T-cell (primary cell): Measurements from ENCODE around the gene ITSN1. TPM values are rescaled to one million over a fixed set of nuclear protein-coding genes. Genes with fewer than 3 reads are reported as not detected.
"Not testable (repeated sequence)": the region's sequence is repeated elsewhere in the genome, so short reads cannot be mapped to it uniquely, and the experiment has no call there.

ENCODE experiments used
- ATAC-seq, 4 experiments: fragments of 200-7000 bp in 3 of 4; fragments of 150-1000 bp in 1 of 4; cut with Tn5 transposase; replicated peaks in 1 of 4; 1 replicate in 3 of 4; 2 replicates in 1 of 4; pipeline ENCODE4 v1.10.0; 2021; ENCODE audit warnings: moderate library complexity in 3 of 4, mild to moderate bottlenecking in 2 of 4, moderate number of reproducible peaks in 1 of 4
- CTCF ChIA-PET, 2 donors: fragments of 300-600 bp; sonication (Branson Sonifier 250); formaldehyde crosslinking; loops; one replicate each; lab custom pipeline; 2022; ENCODE audit warnings: antibody characterized with exemption in 2 of 2; lab: Charles Lee
- POLR2A ChIA-PET, 2 donors: fragments of 300-600 bp; sonication (Branson Sonifier 250); formaldehyde crosslinking; loops; one replicate each; lab custom pipeline; 2022; ENCODE audit warnings: antibody characterized with exemption in 2 of 2; lab: Charles Lee
- DNase-seq, 35 experiments: peaks; one replicate each; pipeline versions ENCODE4 v3.0.0 to v3.0.0-alpha.2; 2013 to 2023
- H3K27ac ChIP-seq: one replicate; pipeline ENCODE4 v1.5.1; 2013; ENCODE audit warnings: low read length
- H3K27me3 ChIP-seq, 2 experiments: replicated peaks in 1 of 2; 1 replicate in 1 of 2; 2 replicates in 1 of 2; pipeline versions ENCODE4 v1.6.1 to v1.7.0; 2013; ENCODE audit warnings: low read length in 1 of 2, mixed read lengths in 1 of 2; ENCODE audit not compliant: control insufficient read depth in 2 of 2, insufficient read depth in 2 of 2; ENCODE audit errors: extremely low read depth in 1 of 2
- H3K36me3 ChIP-seq, 2 donors: 1 replicate in 1 of 2; 2 replicates in 1 of 2; pipeline versions ENCODE4 v1.6.1 to v1.7.0; 2013; ENCODE audit warnings: low read length in 1 of 2; ENCODE audit not compliant: control insufficient read depth in 2 of 2, insufficient read depth in 1 of 2; ENCODE audit errors: extremely low read depth in 1 of 2
- H3K4me1 ChIP-seq, 2 experiments: 1 replicate in 1 of 2; 2 replicates in 1 of 2; pipeline versions ENCODE4 v1.6.1 to v1.7.0; 2013; ENCODE audit warnings: low read length in 2 of 2, mixed read lengths in 1 of 2; ENCODE audit not compliant: insufficient read depth in 2 of 2, control insufficient read depth in 1 of 2; ENCODE audit errors: extremely low read depth in 1 of 2
- H3K4me3 ChIP-seq, 2 donors: 1 replicate in 1 of 2; 2 replicates in 1 of 2; pipeline versions ENCODE4 v1.5.1 to v1.7.0; 2013; ENCODE audit warnings: mild to moderate bottlenecking in 2 of 2, low read length in 1 of 2, moderate library complexity in 1 of 2; ENCODE audit not compliant: control insufficient read depth in 1 of 2; ENCODE audit errors: extremely low read depth in 1 of 2
- H3K9me3 ChIP-seq: 2 replicates; pipeline ENCODE4 v1.7.0; 2013
- H3K27ac Mint-ChIP-seq, 2 donors: one replicate each; pipeline ENCODE4 v1.8.0; 2020 to 2021; ENCODE audit warnings: mild to moderate bottlenecking in 2 of 2, mixed read lengths in 2 of 2
- H3K27me3 Mint-ChIP-seq, 2 donors: one replicate each; pipeline ENCODE4 v1.8.0; 2021 to 2022; ENCODE audit warnings: mixed read lengths in 2 of 2
- H3K36me3 Mint-ChIP-seq: one replicate; pipeline ENCODE4 v1.8.0; 2021; ENCODE audit warnings: mixed read lengths
- H3K4me1 Mint-ChIP-seq, 3 donors: one replicate each; pipeline ENCODE4 v1.8.0; 2020 to 2022; ENCODE audit warnings: mixed read lengths in 3 of 3, mild to moderate bottlenecking in 1 of 3
- H3K4me3 Mint-ChIP-seq, 3 donors: one replicate each; pipeline ENCODE4 v1.8.0; 2020 to 2022; ENCODE audit warnings: mild to moderate bottlenecking in 3 of 3, mixed read lengths in 3 of 3, moderate library complexity in 3 of 3
- H3K9me3 Mint-ChIP-seq, 3 donors: one replicate each; pipeline ENCODE4 v1.8.0; 2020 to 2022; ENCODE audit warnings: mixed read lengths in 3 of 3
- WGBS: methylation state at CpG from one replicate; pipeline ENCODE4 v1.1.5; 2013; ENCODE audit warnings: missing lambda C conversion rate; ENCODE audit not compliant: insufficient coverage; 5-methylcytosine and 5-hydroxymethylcytosine counted together
- total RNA-seq, 35 experiments: library from RNA in 6 of 35; stranded (reverse) in 6 of 35; fragments of 120-200 nt in 1 of 35; gene quantifications; one replicate each; pipeline versions ENCODE4 v1.2.1 to v1.2.4 and lab custom pipeline; 2013 to 2026

The ITSN1 gene
- total RNA-seq, 5 donors from 2014 or later (not counting 1 experiment from before 2014, with no cell fraction given) = 2.3 to 3.9 (median 3.0) TPM

DNA sequence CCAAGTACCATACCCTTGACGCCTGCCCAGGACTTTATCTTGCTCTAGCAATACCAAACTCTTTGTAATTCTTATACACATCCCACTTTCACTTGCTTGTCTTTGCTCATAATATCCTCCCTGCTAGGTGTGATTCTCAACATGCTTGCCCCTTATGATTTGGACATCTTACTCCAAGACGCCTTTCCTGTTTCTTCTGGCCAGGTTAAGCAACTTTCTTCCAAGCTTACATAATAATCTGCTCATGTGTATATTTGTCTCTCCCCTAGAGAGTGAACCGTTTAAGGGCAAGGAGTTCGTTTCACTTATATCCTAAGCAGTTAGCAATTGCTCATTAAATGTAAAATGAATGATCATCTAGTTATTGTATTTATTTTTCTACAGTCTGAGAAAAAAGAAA, 22.6 kb upstream of the ITSN1 start:
- no peaks in the 10 kb centered on the region for H3K27me3 ChIP-seq
- POLR2A ChIA-PET = interaction anchor here in 1 of 2 donors (0.6 kb wide), 2 partner anchors 8 to 23 kb away, joined by 3 read pairs; no protein-coding TSS in a partner anchor
- H3K4me1 ChIP-seq = no peaks in the 10 kb centered on the region
- ATAC-seq (no peak), DNase-seq (no peak)
- CTCF ChIA-PET = interaction anchor here (0.6 to 2.6 kb wide), 5 partner anchors 13 to 1711 kb away, joined by 3 to 13 read pairs (median 4); no protein-coding TSS in a partner anchor
- H3K4me3 Mint-ChIP-seq = no peak overlapping the region
- H3K4me1 Mint-ChIP-seq = no peaks in the 10 kb centered on the region
- H3K27ac Mint-ChIP-seq = no peak overlapping the region
- no peaks in the 10 kb centered on the region for H3K27me3 Mint-ChIP-seq
- H3K27ac ChIP-seq = no peak overlapping the region
- H3K4me3 ChIP-seq = no peak overlapping the region
- H3K36me3 ChIP-seq = peaks cover 0 to 17% of the 10 kb centered on the region in 2 donors
- peaks cover 37% of the 10 kb centered on the region for H3K36me3 Mint-ChIP-seq
- 100% methylated on average over 1 of the region's 4 CpGs for WGBS
- no peaks in the 10 kb centered on the region for H3K9me3 Mint-ChIP-seq
- no peaks in the 10 kb centered on the region for H3K9me3 ChIP-seq

DNA sequence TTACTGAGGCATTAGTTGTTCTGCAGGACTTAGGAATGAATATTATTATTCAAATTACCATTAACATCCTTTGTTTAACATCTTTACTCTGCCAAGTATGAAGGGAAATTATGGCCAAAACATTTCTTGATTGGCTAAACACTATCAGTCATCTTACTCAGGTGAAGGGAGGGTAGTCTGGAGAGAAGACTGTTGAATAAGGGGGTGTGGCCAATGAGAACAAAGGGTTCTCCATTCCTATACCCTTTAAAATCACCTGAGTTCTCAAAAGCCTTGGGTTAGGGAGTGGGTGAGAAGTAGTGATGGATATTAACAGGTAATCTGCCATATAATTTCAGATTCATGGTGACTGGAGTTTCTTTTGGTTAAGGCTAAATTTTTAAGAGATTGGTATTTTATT, 20.0 kb upstream of the ITSN1 start:
- DNase-seq = no peak
- Histone ChIP-seq H3K9me3 (no peaks in the 10 kb centered on the region), H3K4me3 (no peak overlapping the region), H3K36me3 (peaks cover 0 to 19% of the 10 kb centered on the region in 2 donors), H3K4me1 (no peaks in the 10 kb centered on the region), H3K27me3 (no peaks in the 10 kb centered on the region), H3K27ac (no peak overlapping the region)
- Mint-ChIP-seq H3K36me3 (peaks cover 35% of the 10 kb centered on the region), H3K4me3 (no peak overlapping the region), H3K27ac (no peak overlapping the region), H3K9me3 (no peaks in the 10 kb centered on the region), H3K4me1 (peaks cover 0 to 2% (median 2%) of the 10 kb centered on the region in 3 donors), H3K27me3 (no peaks in the 10 kb centered on the region)
- POLR2A ChIA-PET = interaction anchor here in 1 of 2 donors (0.6 kb wide), 1 partner anchor 894 kb away, joined by 3 read pairs; no protein-coding TSS in a partner anchor
- CTCF ChIA-PET = no interaction called here
- no peak for ATAC-seq

DNA sequence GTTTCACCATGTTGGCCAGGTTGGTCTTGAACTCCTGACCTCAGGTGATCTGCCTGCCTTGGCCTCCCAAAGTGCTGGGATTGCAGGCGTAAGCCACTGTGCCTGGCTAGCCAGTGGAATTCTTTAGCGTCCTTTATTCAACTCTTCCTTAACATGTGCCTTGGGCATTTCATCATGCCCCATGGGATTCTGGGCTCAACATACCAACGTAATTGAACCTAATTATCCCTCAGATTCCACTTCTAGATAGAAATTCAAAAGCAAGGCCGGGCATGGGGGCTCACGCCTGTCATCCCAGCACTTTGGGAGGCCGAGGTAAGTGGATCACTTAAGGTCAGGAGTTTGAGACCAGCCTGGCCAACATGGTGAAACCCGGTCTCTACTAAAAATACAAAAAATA, 16.1 kb upstream of the ITSN1 start:
- H3K4me3 Mint-ChIP-seq, H3K27me3 Mint-ChIP-seq, H3K4me1 ChIP-seq, H3K27me3 ChIP-seq, ATAC-seq, H3K4me1 Mint-ChIP-seq, H3K9me3 ChIP-seq, DNase-seq, H3K27ac ChIP-seq, H3K4me3 ChIP-seq, H3K27ac Mint-ChIP-seq, CTCF ChIA-PET, H3K9me3 Mint-ChIP-seq, POLR2A ChIA-PET: not testable (repeated sequence)
- 97% methylated on average over 7 of the region's 7 CpGs for WGBS
- peaks cover 0 to 31% of the 10 kb centered on the region in 2 donors for H3K36me3 ChIP-seq
- H3K36me3 Mint-ChIP-seq = peaks cover 27% of the 10 kb centered on the region

DNA sequence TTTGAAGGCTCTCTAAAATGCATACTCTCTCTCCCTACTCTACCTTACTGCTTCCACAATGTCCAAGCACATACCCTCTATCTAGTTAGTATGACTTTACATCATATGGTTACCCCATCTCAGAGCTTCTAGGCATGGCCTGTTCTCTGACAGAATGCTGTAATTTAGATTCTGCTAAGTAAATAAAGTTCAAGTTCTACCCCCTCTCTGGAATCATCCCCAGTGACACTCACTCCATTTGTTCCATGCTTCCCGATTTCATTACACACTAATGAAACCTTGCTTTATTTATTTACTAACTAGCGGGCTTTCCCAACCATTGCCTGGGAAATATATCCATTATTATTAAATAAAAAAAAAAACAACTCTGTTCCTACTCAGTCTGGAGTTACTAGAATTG, 8.0 kb upstream of the ITSN1 start:
- no peak for DNase-seq
- Mint-ChIP-seq H3K4me1 (peaks cover 20 to 28% (median 28%) of the 10 kb centered on the region in 3 donors), H3K4me3 (no peak overlapping the region), H3K36me3 (peaks cover 20% of the 10 kb centered on the region), H3K27ac (no peak overlapping the region), H3K9me3 (no peaks in the 10 kb centered on the region), H3K27me3 (no peaks in the 10 kb centered on the region)
- ATAC-seq = no peak
- Histone ChIP-seq H3K4me3 (no peak overlapping the region), H3K36me3 (peaks cover 3 to 20% of the 10 kb centered on the region in 2 donors), H3K27ac (no peak overlapping the region), H3K4me1 (no peaks in the 10 kb centered on the region), H3K9me3 (no peaks in the 10 kb centered on the region), H3K27me3 (no peaks in the 10 kb centered on the region)
- POLR2A ChIA-PET = no interaction called here
- CTCF ChIA-PET = interaction anchor here (0.7 to 1.3 kb wide), 2 partner anchors 29 kb away, joined by 3 read pairs; no protein-coding TSS in a partner anchor
- no CpG with 5 or more reads among the region's 2 CpGs for WGBS

DNA sequence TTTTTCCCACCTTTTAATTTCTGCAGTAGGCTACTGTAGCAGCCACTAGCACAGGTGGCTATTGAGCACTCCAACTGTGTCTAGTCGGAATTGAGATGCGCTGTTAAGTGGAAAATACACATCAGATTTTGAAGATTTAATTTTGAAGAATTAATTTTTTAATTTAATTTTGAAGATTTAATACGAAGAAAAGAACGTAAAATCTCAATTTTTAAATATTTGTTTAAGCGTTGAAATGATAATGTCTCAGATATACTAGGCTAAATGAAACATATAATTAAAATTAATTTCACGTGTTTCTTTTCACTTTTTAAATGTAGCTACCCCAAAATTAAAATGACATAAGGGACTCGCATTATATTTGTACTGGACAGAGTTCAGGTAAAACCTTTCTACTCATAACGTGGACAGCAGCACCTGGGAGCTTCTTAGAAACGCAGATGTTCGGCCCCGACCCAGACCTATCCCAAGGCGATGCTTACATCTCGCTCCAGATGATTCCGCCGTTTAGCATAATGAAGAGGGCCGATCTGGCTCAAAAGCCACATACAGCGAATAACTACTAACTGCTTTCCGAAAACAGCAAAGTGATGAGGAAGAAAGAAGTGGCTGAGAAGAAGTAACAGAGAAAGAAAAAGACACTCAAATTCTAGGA, 1.5 kb upstream of the ITSN1 start:
- Mint-ChIP-seq H3K36me3 (peaks cover 6% of the 10 kb centered on the region), H3K27ac (peak overlapping the region; percentile 95 to 97), H3K4me1 (peaks cover 36 to 42% (median 40%) of the 10 kb centered on the region in 3 donors), H3K9me3 (no peaks in the 10 kb centered on the region), H3K4me3 (peak overlapping the region; percentile 76 to 90 (median 89)), H3K27me3 (peaks cover 11 to 21% of the 10 kb centered on the region in 2 donors)
- peaks cover 4 to 10% of the 10 kb centered on the region in 2 experiments for H3K27me3 ChIP-seq
- H3K27ac ChIP-seq = peak overlapping the region; percentile 85
- POLR2A ChIA-PET = no interaction called here
- ATAC-seq = no peak
- CTCF ChIA-PET = no interaction called here
- H3K9me3 ChIP-seq = no peaks in the 10 kb centered on the region
- peak overlapping the region; percentile 66 to 86 for H3K4me3 ChIP-seq
- 33% methylated on average over 6 of the region's 18 CpGs for WGBS
- H3K36me3 ChIP-seq = no peaks in the 10 kb centered on the region
- peak in 3 of 35 experiments; percentile 1 for DNase-seq
- H3K4me1 ChIP-seq = peaks cover 5 to 14% of the 10 kb centered on the region in 2 experiments

DNA sequence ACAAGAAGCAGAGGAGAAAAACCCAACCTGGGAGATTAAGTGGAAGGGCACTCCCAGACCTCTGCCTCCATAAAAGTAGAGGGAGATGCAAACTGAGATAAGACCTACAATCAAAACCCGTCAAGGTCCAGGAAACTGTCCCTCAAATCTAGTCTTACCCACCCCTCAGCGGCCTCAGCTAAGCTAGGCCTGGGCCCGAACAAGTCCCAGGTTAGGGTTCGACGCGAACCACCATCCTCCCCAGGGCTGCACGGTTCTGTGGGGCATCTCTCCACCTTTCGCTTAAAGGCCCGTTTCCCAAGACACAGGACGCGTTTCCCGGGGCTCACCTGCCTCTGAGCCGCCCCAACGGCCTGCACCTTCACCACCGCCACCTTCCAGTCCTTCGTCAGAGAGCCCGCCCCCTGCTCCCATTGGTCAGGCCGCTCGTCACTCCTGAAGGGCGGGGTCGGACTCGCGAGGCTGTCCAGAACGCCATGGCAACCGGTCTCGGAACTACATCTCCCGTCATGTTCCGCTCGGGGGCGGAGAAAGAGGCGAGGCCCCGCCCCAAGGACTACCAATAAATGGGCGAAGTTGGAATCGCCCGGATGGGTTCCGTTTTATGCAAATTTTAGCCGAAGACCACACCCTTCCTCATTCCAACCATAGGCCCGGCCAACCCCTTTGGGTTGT, 812 bp upstream of the ITSN1 start, which contains the start of gene CRYZL1:
Gene CRYZL1 (minus strand): TSS at position 390 of the 675 bp plus-strand sequence. CDS start 10,190 bp downstream, outside the sequence.
- peak within 1 kb of the TSS; percentile 76 to 90 (median 89) for H3K4me3 Mint-ChIP-seq
- under 1% methylated on average over 38 of the region's 38 CpGs for WGBS

More for the DNA sequence above, 812 bp upstream of the ITSN1 start, which contains the start of gene CRYZL1:
- peaks cover 11 to 21% of the 10 kb centered on the region in 2 donors for H3K27me3 Mint-ChIP-seq
- ChIA-PET CTCF (no interaction called here), POLR2A (no interaction called here)
- Histone ChIP-seq H3K4me3 (peak within 1 kb of the TSS; percentile 66 to 86), H3K9me3 (no peaks in the 10 kb centered on the region), H3K36me3 (no peaks in the 10 kb centered on the region), H3K4me1 (peaks cover 5 to 14% of the 10 kb centered on the region in 2 experiments), H3K27ac (peak within 1 kb of the TSS; percentile 85), H3K27me3 (peaks cover 4 to 10% of the 10 kb centered on the region in 2 experiments)
- H3K4me1 Mint-ChIP-seq = peaks cover 36 to 41% (median 40%) of the 10 kb centered on the region in 3 donors
- DNase-seq (peak; percentile 99 to 100 (median 100)), ATAC-seq (peak; percentile 81 to 83 (median 82))
- peaks cover 6% of the 10 kb centered on the region for H3K36me3 Mint-ChIP-seq
- H3K9me3 Mint-ChIP-seq = no peaks in the 10 kb centered on the region
- H3K27ac Mint-ChIP-seq = peak within 1 kb of the TSS; percentile 95 to 97
